A549 (cell line): ENCODE results near the gene SLC9A9. TPM values are rescaled to one million over a fixed set of nuclear protein-coding genes. Genes with fewer than 3 reads are reported as not detected.

Experiments
- ATAC-seq, 2 experiments: fragments of 200-7000 bp in 1 of 2; fragments of >200 bp in 1 of 2; cut with Nextera tagmentation in 1 of 2; cut with Tn5 transposase in 1 of 2; 3 replicates each; pipeline versions ENCODE4 v1.8.0 to v1.9.1; 2018 to 2020; ENCODE audit warnings: mild to moderate bottlenecking in 1 of 2, moderate library complexity in 1 of 2
- CTCF ChIA-PET: fragments of 300-600 bp; sonication (Branson Sonifier 250); formaldehyde crosslinking; extraction: SDS; loops from one replicate; lab custom pipeline; 2021; ENCODE audit warnings: antibody characterized with exemption, inconsistent platforms; lab: Yijun Ruan, JAX
- POLR2A ChIA-PET: fragments of 350-600 bp; formaldehyde crosslinking; extraction: SDS; loops from one replicate; lab custom pipeline; 2021; ENCODE audit warnings: antibody characterized with exemption, inconsistent platforms; lab: Yijun Ruan, JAX
- DNase-seq, 2 experiments: peaks; one replicate each; pipeline versions ENCODE4 v3.0.0 to v3.0.0-alpha.2; 2011 to 2016; ENCODE audit warnings: low read depth in 1 of 2, low spot score in 1 of 2
- FAIRE-seq: peaks from 2 replicates; lab custom pipeline; 2011; peaks lifted over from hg19 to GRCh38; lab: Jason Lieb, UNC
- H3K27ac ChIP-seq, 2 experiments: fragments of >200 bp; sonication (Bioruptor Twin); formaldehyde crosslinking; 3 replicates each; pipeline ENCODE4 v1.5.1; 2016 to 2017
- H3K4me1 ChIP-seq: fragments of >200 bp; sonication (Bioruptor Twin); formaldehyde crosslinking; 3 replicates; pipeline ENCODE4 v1.6.1; 2016
- H3K4me2 ChIP-seq: fragments of >200 bp; sonication (Bioruptor Twin); formaldehyde crosslinking; 3 replicates; pipeline ENCODE4 v1.6.1; 2016
- H3K4me3 ChIP-seq: fragments of >200 bp; sonication (Bioruptor Twin); formaldehyde crosslinking; 3 replicates; pipeline ENCODE4 v1.5.1; 2016
- H3K9me3 ChIP-seq: fragments of >200 bp; sonication (Bioruptor Twin); formaldehyde crosslinking; 3 replicates; pipeline ENCODE4 v1.6.1; 2016
- CBX8 ChIP-seq: fragments of 200-600 bp; sonication (generic); IDR thresholded peaks from 2 replicates; pipeline ENCODE4 v1.6.1; 2016
- CHD2 ChIP-seq: fragments of 150-350 bp; IDR thresholded peaks from 2 replicates; pipeline ENCODE4 v1.6.1; 2014; ENCODE audit warnings: low read length; ENCODE audit not compliant: partially characterized antibody
- CHD4 ChIP-seq: fragments of 200-600 bp; sonication (generic); IDR thresholded peaks from 2 replicates; pipeline ENCODE4 v1.6.1; 2016; ENCODE audit warnings: antibody characterized with exemption, mild to moderate bottlenecking, borderline replicate concordance
- FOSL2 ChIP-seq, 2 experiments: fragments of 450-650 bp in 1 of 2; fragments of >200 bp in 1 of 2; sonication (Bioruptor Twin) in 1 of 2; formaldehyde crosslinking; IDR thresholded peaks; 2 replicates each; pipeline versions ENCODE4 v1.5.0 to v1.6.1; 2016 to 2020; ENCODE audit warnings: mild to moderate bottlenecking in 1 of 2, moderate library complexity in 1 of 2
- GATA3 ChIP-seq: IDR thresholded peaks from 2 replicates; pipeline ENCODE4 v1.6.1; 2012; ENCODE audit warnings: borderline replicate concordance
- HOXA7 ChIP-seq: fragments of 250-450 bp; sonication (Bioruptor Pico); IDR thresholded peaks from 2 replicates; pipeline ENCODE4 v1.5.0; 2020; ENCODE audit warnings: mild to moderate bottlenecking, moderate library complexity
- NFE2L2 ChIP-seq: fragments of 150-350 bp; conservative IDR thresholded peaks from 2 replicates; pipeline ENCODE4 v1.6.1; 2014; ENCODE audit warnings: low read length
- NR3C1 ChIP-seq: fragments of >200 bp; sonication (Bioruptor Twin); formaldehyde crosslinking; IDR thresholded peaks from 3 replicates; pipeline ENCODE4 v1.6.1; 2017
- PHF8 ChIP-seq: fragments of 200-600 bp; sonication (generic); IDR thresholded peaks from 2 replicates; pipeline ENCODE4 v1.6.1; 2016; ENCODE audit warnings: low read depth, mild to moderate bottlenecking, antibody characterized with exemption, moderate library complexity, borderline replicate concordance
- POLR2A ChIP-seq: IDR thresholded peaks from 2 replicates; pipeline ENCODE4 v1.6.1; 2012; ENCODE audit warnings: mild to moderate bottlenecking, low read length
- SMC3 ChIP-seq: fragments of >200 bp; sonication (Bioruptor Twin); formaldehyde crosslinking; IDR thresholded peaks from 3 replicates; pipeline ENCODE4 v1.6.1; 2018; ENCODE audit warnings: inconsistent platforms
- TFCP2L1 ChIP-seq: fragments of 250-450 bp; sonication (Bioruptor Pico); IDR thresholded peaks from 2 replicates; pipeline ENCODE4 v1.5.0; 2021; ENCODE audit warnings: mild to moderate bottlenecking
- ZFP36 ChIP-seq: fragments of 450-650 bp; IDR thresholded peaks from 2 replicates; pipeline ENCODE4 v1.6.1; 2014; ENCODE audit warnings: borderline replicate concordance; ENCODE audit not compliant: partially characterized antibody
- ZSCAN20 ChIP-seq: fragments of 250-450 bp; sonication (Bioruptor Pico); IDR thresholded peaks from 2 replicates; pipeline ENCODE4 v1.8.0; 2022; ENCODE audit warnings: mild to moderate bottlenecking, moderate library complexity
- WGBS: methylation state at CpG from one replicate; pipeline ENCODE4 v1.1.6; 2017; ENCODE audit errors: missing lambda C conversion rate; 5-methylcytosine and 5-hydroxymethylcytosine counted together
- polyA plus RNA-seq, 4 experiments: library from polyadenylated mRNA; depleted of rRNA in 3 of 4; stranded (reverse); fragments of >200 nt; fragmentation: RNase III in 1 of 4; extraction: RNeasy Plus Mini Kit Qiagen cat#74134 plus additional on column Dnase treatment in 1 of 4; gene quantifications; 2 replicates in 3 of 4; 3 replicates in 1 of 4; pipeline ENCODE4 v1.2.3, GENCODE V29; 2011 to 2017
- TF ChIP-seq, protein P1 (sequence below): fragments of 250-450 bp; sonication (Bioruptor Pico); IDR thresholded peaks from 2 replicates; pipeline ENCODE4 v1.5.0; 2021; ENCODE audit warnings: mild to moderate bottlenecking, moderate library complexity, borderline replicate concordance
- TF ChIP-seq, protein P2 (sequence below): fragments of 150-350 bp; IDR thresholded peaks from 2 replicates; pipeline ENCODE4 v1.6.1; 2014; ENCODE audit warnings: low read depth, mild to moderate bottlenecking, low read length
- TF ChIP-seq, protein P3 (sequence below): IDR thresholded peaks from 2 replicates; pipeline ENCODE4 v1.6.1; 2012
- TF ChIP-seq, protein P4 (sequence below): fragments of 450-650 bp; IDR thresholded peaks from 2 replicates; pipeline ENCODE4 v1.6.1; 2014; ENCODE audit warnings: antibody characterized with exemption
- TF ChIP-seq, protein P5 (sequence below): fragments of >200 bp; sonication (Bioruptor Twin); formaldehyde crosslinking; IDR thresholded peaks from 3 replicates; pipeline ENCODE4 v1.6.1; 2016
- TF ChIP-seq, protein P6 (sequence below): fragments of 200-600 bp; sonication (generic); IDR thresholded peaks from 2 replicates; pipeline ENCODE4 v1.6.1; 2016; ENCODE audit warnings: antibody characterized with exemption, mild to moderate bottlenecking, moderate library complexity
- TF ChIP-seq, protein P7 (sequence below): fragments of >200 bp; sonication (Bioruptor Twin); formaldehyde crosslinking; IDR thresholded peaks from 2 replicates; pipeline ENCODE4 v1.6.1; 2016

The SLC9A9 gene
- polyA plus RNA-seq, 2 of the 4 experiments (the other 2 are of a cell fraction), result 0.10 to 0.32 TPM

DNA sequence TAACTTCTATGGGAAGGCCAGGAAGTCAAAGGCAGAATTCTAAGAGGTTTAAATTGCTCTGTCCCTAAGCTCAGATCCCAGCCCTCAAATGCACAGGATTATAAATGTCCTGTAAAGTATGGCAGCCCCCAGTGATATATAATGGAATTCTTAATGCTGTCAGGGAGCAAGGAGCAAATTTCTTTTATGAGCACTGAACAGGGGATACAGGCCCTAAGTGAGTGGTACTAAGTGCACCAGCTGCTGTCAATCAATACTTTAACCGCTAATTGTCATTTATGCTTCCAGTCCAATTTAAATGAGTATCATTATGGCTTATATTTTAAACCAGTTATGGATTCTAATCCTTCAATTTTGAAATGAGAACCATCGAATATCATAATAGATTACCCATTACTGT lies 4.7 kb downstream of the SLC9A9 start:
- POLR2A ChIA-PET, result no interaction called here
- no peak for DNase-seq
- FAIRE-seq, result no peak
- Histone ChIP-seq H3K4me3 (no peak overlapping the region), H3K4me2 (no peak overlapping the region), H3K27ac (no peak overlapping the region), H3K4me1 (no peaks in the 10 kb centered on the region), H3K9me3 (no peaks in the 10 kb centered on the region)
- CTCF ChIA-PET, result no interaction called here
- no peak for ATAC-seq
- TF ChIP-seq, protein P1, sequence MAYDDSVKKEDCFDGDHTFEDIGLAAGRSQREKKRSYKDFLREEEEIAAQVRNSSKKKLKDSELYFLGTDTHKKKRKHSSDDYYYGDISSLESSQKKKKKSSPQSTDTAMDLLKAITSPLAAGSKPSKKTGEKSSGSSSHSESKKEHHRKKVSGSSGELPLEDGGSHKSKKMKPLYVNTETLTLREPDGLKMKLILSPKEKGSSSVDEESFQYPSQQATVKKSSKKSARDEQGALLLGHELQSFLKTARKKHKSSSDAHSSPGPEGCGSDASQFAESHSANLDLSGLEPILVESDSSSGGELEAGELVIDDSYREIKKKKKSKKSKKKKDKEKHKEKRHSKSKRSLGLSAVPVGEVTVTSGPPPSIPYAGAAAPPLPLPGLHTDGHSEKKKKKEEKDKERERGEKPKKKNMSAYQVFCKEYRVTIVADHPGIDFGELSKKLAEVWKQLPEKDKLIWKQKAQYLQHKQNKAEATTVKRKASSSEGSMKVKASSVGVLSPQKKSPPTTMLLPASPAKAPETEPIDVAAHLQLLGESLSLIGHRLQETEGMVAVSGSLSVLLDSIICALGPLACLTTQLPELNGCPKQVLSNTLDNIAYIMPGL (CRISPR knock-in tag), result no peak
- TF ChIP-seq CBX8 (no peak), POLR2A (no peak), CHD2 (no peak), SMC3 (no peak), ZFP36 (no peak), NR3C1 (no peak), CHD4 (no peak), TFCP2L1 (CRISPR knock-in tag) (no peak), PHF8 (no peak), NFE2L2 (no peak)
- TF ChIP-seq, protein P2, sequence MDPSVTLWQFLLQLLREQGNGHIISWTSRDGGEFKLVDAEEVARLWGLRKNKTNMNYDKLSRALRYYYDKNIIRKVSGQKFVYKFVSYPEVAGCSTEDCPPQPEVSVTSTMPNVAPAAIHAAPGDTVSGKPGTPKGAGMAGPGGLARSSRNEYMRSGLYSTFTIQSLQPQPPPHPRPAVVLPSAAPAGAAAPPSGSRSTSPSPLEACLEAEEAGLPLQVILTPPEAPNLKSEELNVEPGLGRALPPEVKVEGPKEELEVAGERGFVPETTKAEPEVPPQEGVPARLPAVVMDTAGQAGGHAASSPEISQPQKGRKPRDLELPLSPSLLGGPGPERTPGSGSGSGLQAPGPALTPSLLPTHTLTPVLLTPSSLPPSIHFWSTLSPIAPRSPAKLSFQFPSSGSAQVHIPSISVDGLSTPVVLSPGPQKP, result no peak
- TF ChIP-seq, protein P3, sequence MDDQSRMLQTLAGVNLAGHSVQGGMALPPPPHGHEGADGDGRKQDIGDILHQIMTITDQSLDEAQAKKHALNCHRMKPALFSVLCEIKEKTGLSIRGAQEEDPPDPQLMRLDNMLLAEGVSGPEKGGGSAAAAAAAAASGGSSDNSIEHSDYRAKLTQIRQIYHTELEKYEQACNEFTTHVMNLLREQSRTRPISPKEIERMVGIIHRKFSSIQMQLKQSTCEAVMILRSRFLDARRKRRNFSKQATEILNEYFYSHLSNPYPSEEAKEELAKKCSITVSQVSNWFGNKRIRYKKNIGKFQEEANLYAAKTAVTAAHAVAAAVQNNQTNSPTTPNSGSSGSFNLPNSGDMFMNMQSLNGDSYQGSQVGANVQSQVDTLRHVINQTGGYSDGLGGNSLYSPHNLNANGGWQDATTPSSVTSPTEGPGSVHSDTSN, result no peak
- WGBS, result 28% methylated on average over 2 of the region's 2 CpGs

DNA sequence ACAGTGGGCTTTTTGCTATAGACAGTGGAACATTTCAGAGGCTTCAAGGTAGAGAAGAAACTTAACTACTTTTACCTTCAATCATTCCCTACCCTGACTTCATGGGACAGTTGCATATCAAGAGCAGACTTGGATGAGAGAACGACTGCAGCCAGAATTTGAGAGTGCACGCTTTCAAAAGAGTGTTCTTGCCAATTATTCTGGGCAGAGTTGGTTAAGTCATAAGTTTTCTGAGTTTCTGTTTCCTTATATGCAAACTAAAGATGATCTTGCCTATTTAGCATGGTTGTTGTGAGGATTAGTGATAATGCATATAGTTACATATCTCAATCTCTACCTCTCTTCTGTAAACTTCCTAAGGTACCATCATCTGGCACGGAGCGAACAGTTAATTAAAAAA lies 7.6 kb downstream of the SLC9A9 start:
- Histone ChIP-seq H3K9me3 (no peaks in the 10 kb centered on the region), H3K4me1 (no peaks in the 10 kb centered on the region)
- no peak for FAIRE-seq
- no peak for DNase-seq
- TF ChIP-seq NR3C1, result no peak
- no peak for TF ChIP-seq ZSCAN20
- TF ChIP-seq CHD2, result no peak
- TF ChIP-seq, protein P4, sequence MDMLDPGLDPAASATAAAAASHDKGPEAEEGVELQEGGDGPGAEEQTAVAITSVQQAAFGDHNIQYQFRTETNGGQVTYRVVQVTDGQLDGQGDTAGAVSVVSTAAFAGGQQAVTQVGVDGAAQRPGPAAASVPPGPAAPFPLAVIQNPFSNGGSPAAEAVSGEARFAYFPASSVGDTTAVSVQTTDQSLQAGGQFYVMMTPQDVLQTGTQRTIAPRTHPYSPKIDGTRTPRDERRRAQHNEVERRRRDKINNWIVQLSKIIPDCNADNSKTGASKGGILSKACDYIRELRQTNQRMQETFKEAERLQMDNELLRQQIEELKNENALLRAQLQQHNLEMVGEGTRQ, result no peak
- TF ChIP-seq FOSL2 (IDR thresholded peaks at IDR 0.05), result no peak
- TF ChIP-seq FOSL2 (CRISPR knock-in tag; IDR thresholded peaks at IDR 0.05), result no peak
- TF ChIP-seq, protein P5, sequence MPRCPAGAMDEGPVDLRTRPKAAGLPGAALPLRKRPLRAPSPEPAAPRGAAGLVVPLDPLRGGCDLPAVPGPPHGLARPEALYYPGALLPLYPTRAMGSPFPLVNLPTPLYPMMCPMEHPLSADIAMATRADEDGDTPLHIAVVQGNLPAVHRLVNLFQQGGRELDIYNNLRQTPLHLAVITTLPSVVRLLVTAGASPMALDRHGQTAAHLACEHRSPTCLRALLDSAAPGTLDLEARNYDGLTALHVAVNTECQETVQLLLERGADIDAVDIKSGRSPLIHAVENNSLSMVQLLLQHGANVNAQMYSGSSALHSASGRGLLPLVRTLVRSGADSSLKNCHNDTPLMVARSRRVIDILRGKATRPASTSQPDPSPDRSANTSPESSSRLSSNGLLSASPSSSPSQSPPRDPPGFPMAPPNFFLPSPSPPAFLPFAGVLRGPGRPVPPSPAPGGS, result no peak
- TF ChIP-seq, protein P6, sequence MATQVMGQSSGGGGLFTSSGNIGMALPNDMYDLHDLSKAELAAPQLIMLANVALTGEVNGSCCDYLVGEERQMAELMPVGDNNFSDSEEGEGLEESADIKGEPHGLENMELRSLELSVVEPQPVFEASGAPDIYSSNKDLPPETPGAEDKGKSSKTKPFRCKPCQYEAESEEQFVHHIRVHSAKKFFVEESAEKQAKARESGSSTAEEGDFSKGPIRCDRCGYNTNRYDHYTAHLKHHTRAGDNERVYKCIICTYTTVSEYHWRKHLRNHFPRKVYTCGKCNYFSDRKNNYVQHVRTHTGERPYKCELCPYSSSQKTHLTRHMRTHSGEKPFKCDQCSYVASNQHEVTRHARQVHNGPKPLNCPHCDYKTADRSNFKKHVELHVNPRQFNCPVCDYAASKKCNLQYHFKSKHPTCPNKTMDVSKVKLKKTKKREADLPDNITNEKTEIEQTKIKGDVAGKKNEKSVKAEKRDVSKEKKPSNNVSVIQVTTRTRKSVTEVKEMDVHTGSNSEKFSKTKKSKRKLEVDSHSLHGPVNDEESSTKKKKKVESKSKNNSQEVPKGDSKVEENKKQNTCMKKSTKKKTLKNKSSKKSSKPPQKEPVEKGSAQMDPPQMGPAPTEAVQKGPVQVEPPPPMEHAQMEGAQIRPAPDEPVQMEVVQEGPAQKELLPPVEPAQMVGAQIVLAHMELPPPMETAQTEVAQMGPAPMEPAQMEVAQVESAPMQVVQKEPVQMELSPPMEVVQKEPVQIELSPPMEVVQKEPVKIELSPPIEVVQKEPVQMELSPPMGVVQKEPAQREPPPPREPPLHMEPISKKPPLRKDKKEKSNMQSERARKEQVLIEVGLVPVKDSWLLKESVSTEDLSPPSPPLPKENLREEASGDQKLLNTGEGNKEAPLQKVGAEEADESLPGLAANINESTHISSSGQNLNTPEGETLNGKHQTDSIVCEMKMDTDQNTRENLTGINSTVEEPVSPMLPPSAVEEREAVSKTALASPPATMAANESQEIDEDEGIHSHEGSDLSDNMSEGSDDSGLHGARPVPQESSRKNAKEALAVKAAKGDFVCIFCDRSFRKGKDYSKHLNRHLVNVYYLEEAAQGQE, result no peak
- TF ChIP-seq, protein P7, sequence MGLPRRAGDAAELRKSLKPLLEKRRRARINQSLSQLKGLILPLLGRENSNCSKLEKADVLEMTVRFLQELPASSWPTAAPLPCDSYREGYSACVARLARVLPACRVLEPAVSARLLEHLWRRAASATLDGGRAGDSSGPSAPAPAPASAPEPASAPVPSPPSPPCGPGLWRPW, result no peak
- TF ChIP-seq CHD4, result no peak
- TF ChIP-seq GATA3, result no peak
- TF ChIP-seq HOXA7 (CRISPR knock-in tag), result no peak
- TF ChIP-seq, all 56 proteins: peak for 0
- Histone ChIP-seq H3K4me2 (no peak overlapping the region), H3K4me3 (no peak overlapping the region), H3K27ac (no peak overlapping the region)
- ChIA-PET CTCF (no interaction called here), POLR2A (no interaction called here)
- 27% methylated on average over 4 of the region's 4 CpGs for WGBS
- no peak for ATAC-seq
